Measurements from ENCODE around the gene PCSK6. TPM values are rescaled to one million over a fixed set of nuclear protein-coding genes. Genes with fewer than 3 reads are reported as not detected.
A peak's percentile ranks its signal among the peaks of the same experiment; 100 is the strongest.

Gene PCSK6
- total RNA-seq, 1 experiment from 2014 or later, result 10.6 TPM

GRCh38 chr15:101277943-101278564 is 211.5 kb downstream of the PCSK6 start:
- peak overlapping the region; percentile 62 to 97 for H3K4me3 ChIP-seq (ENCODE audit: low read depth in 2 of 2, low read length in 2 of 2)
- H3K36me3 ChIP-seq (ENCODE audit: control insufficient read depth, insufficient read depth, low read length), result peaks cover 30% of the 10 kb centered on the region
- peak; percentile 7; the same call in 1 of the 2 replicates for ATAC-seq
- no peaks in the 10 kb centered on the region for H3K9me3 ChIP-seq (ENCODE audit: control insufficient read depth, insufficient read depth, low read depth, low read length)
- DNase-seq (ENCODE audit: low read depth, low spot score), result no peak
- in situ Hi-C loops (cut with HindIII; ENCODE audit: low pct_unique_long_range_greater_than_20kb, low sequenced_read_pairs), result no loop called here
- POLR2A ChIA-PET, result no interaction called here
- TF ChIP-seq CTCF (IDR thresholded peaks at IDR 0.05), result no peak
- no peak for TF ChIP-seq SIN3A (IDR thresholded peaks at IDR 0.05; ENCODE audit: borderline replicate concordance, insufficient read depth, low read depth, low read length)
- TF ChIP-seq REST (IDR thresholded peaks at IDR 0.05; ENCODE audit: insufficient read depth in 1 of 2, low read depth in 2 of 2, low read length in 1 of 2), result no peak
- no peak for TF ChIP-seq POLR2AphosphoS5 (IDR thresholded peaks at IDR 0.05; ENCODE audit: low read depth, low read length)
- H3K27me3 ChIP-seq (ENCODE audit: control insufficient read depth, insufficient read depth, low read length), result no peaks in the 10 kb centered on the region
- peak overlapping the region; percentile 76 for H3K27ac ChIP-seq (ENCODE audit: low read length)
- intact Hi-C loops (cut with micrococcal nuclease; ENCODE audit: unreplicated experiment), result no loop called here
- BruUV-seq (replicated peaks), result no TSS peak
- CTCF ChIA-PET, result interaction anchor here (1.8 kb wide), 1 partner anchor 11 kb away, joined by 5 read pairs; no protein-coding TSS in a partner anchor
- H3K4me1 ChIP-seq (ENCODE audit: control insufficient read depth, insufficient read depth, low read length), result peaks cover 17% of the 10 kb centered on the region

- ATAC-seq (peak; percentile 98), DNase-seq (ENCODE audit: low read depth, low spot score) (no peak)
- no peaks in the 10 kb centered on the region for H3K27me3 ChIP-seq (ENCODE audit: control insufficient read depth, insufficient read depth, low read length)
- POLR2A ChIA-PET, result no interaction called here
- H3K4me1 ChIP-seq (ENCODE audit: control insufficient read depth, insufficient read depth, low read length), result peaks cover 17% of the 10 kb centered on the region
- intact Hi-C loops (cut with micrococcal nuclease; ENCODE audit: unreplicated experiment) (no loop called here), in situ Hi-C loops (cut with HindIII; ENCODE audit: low pct_unique_long_range_greater_than_20kb, low sequenced_read_pairs) (no loop called here)
- no peaks in the 10 kb centered on the region for H3K9me3 ChIP-seq (ENCODE audit: control insufficient read depth, insufficient read depth, low read depth, low read length)
- H3K27ac ChIP-seq (ENCODE audit: low read length), result peak within 1 kb of the TSS; percentile 94
- H3K4me3 ChIP-seq (ENCODE audit: low read depth in 2 of 2, low read length in 2 of 2), result peak within 1 kb of the TSS; percentile 89 to 97
- TF ChIP-seq TCF7L2 (IDR thresholded peaks at IDR 0.05; ENCODE audit: low read depth, low read length), result no peak
- peak; percentile 60 for TF ChIP-seq POLR2AphosphoS5 (IDR thresholded peaks at IDR 0.05; ENCODE audit: low read depth, low read length)
- peak; percentile 92; the same call in 1 of the 2 replicates for TF ChIP-seq SIN3A (IDR thresholded peaks at IDR 0.05; ENCODE audit: borderline replicate concordance, insufficient read depth, low read depth, low read length)
- no peak for TF ChIP-seq REST (IDR thresholded peaks at IDR 0.05; ENCODE audit: insufficient read depth in 1 of 2, low read depth in 2 of 2, low read length in 1 of 2)
- no peak for TF ChIP-seq CTCF (IDR thresholded peaks at IDR 0.05)
- H3K36me3 ChIP-seq (ENCODE audit: control insufficient read depth, insufficient read depth, low read length), result peaks cover 33% of the 10 kb centered on the region
- CTCF ChIA-PET, result interaction anchor here (1.8 kb wide), 1 partner anchor 12 kb away, joined by 5 read pairs; no protein-coding TSS in a partner anchor
- BruUV-seq (replicated peaks), result no TSS peak
These were observed 212.3 kb downstream of the PCSK6 start, which contains the start of gene SELENOS for GRCh38 chr15:101277038-101277822. TSS of gene SELENOS (minus strand) at chr15:101277485. CDS start at chr15:101277417, 68 bp downstream.

Measured in Panc1 (cell line).